ENCODE data around the gene CEP164.

GRCh38 chr11:117396970-117397369, 69.3 kb downstream of the CEP164 start:
- TF ChIP-seq, protein P1, sequence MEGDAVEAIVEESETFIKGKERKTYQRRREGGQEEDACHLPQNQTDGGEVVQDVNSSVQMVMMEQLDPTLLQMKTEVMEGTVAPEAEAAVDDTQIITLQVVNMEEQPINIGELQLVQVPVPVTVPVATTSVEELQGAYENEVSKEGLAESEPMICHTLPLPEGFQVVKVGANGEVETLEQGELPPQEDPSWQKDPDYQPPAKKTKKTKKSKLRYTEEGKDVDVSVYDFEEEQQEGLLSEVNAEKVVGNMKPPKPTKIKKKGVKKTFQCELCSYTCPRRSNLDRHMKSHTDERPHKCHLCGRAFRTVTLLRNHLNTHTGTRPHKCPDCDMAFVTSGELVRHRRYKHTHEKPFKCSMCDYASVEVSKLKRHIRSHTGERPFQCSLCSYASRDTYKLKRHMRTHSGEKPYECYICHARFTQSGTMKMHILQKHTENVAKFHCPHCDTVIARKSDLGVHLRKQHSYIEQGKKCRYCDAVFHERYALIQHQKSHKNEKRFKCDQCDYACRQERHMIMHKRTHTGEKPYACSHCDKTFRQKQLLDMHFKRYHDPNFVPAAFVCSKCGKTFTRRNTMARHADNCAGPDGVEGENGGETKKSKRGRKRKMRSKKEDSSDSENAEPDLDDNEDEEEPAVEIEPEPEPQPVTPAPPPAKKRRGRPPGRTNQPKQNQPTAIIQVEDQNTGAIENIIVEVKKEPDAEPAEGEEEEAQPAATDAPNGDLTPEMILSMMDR (IDR thresholded peaks at IDR 0.05; ENCODE audit: low read depth, low read length): no peak
- TF ChIP-seq EZH2phosphoT487 (IDR thresholded peaks at IDR 0.05; ENCODE audit: low read depth): no peak

Data from OCI-LY3 (cell line).